MM.1S (cell line): ENCODE data around the gene CDKN2A.

Experiments used
- DNase-seq: peaks from one replicate; pipeline ENCODE4 v3.0.0-alpha.2; 2015
- H2AFZ ChIP-seq: fragments of 300-600 bp; sonication (generic); 2 replicates; pipeline ENCODE4 v1.6.0; 2016; ENCODE audit warnings: antibody characterized with exemption, low read length
- H3F3A ChIP-seq: fragments of 300-600 bp; sonication (generic); 2 replicates; pipeline ENCODE4 v1.6.1; 2016; ENCODE audit warnings: mild to moderate bottlenecking, antibody characterized with exemption, low read length, moderate library complexity, mixed read lengths; ENCODE audit not compliant: insufficient read depth
- H3K27ac ChIP-seq: fragments of 300-600 bp; sonication (generic); 2 replicates; pipeline ENCODE4 v1.5.1; 2016; ENCODE audit warnings: mild to moderate bottlenecking, low read length
- H3K27me3 ChIP-seq: fragments of 300-600 bp; sonication (generic); replicated peaks from 2 replicates; pipeline ENCODE4 v1.6.0; 2016; ENCODE audit warnings: low read length; ENCODE audit not compliant: insufficient read depth
- H3K36me3 ChIP-seq: fragments of 300-600 bp; sonication (generic); replicated peaks from 2 replicates; pipeline ENCODE4 v1.6.1; 2016; ENCODE audit warnings: mild to moderate bottlenecking, low read length, mixed read lengths; ENCODE audit not compliant: insufficient read depth
- H3K4me1 ChIP-seq: fragments of 300-600 bp; sonication (generic); 2 replicates; pipeline ENCODE4 v1.6.1; 2016; ENCODE audit warnings: low read length, mixed read lengths
- H3K4me2 ChIP-seq: fragments of 300-600 bp; sonication (generic); 2 replicates; pipeline ENCODE4 v1.6.0; 2016; ENCODE audit warnings: low read depth, low read length
- H3K4me3 ChIP-seq: fragments of 300-600 bp; sonication (generic); 2 replicates; pipeline ENCODE4 v1.5.1; 2016; ENCODE audit warnings: low read length, mixed read lengths
- H3K79me2 ChIP-seq: fragments of 300-600 bp; sonication (generic); 2 replicates; pipeline ENCODE4 v1.6.1; 2016; ENCODE audit warnings: mixed run types, low read length, mixed read lengths
- H3K9ac ChIP-seq: fragments of 300-600 bp; sonication (generic); 2 replicates; pipeline ENCODE4 v1.6.1; 2016; ENCODE audit warnings: low read length, mixed read lengths
- H3K9me2 ChIP-seq: fragments of 300-600 bp; sonication (generic); replicated peaks from 2 replicates; pipeline ENCODE4 v1.6.1; 2016; ENCODE audit warnings: mild to moderate bottlenecking, low read length, mixed read lengths; ENCODE audit not compliant: insufficient read depth
- H3K9me3 ChIP-seq: fragments of 300-600 bp; sonication (generic); replicated peaks from 2 replicates; pipeline ENCODE4 v1.6.1; 2016; ENCODE audit warnings: mild to moderate bottlenecking, low read length, mixed read lengths; ENCODE audit not compliant: insufficient read depth
- H4K20me1 ChIP-seq: fragments of 300-600 bp; sonication (generic); 2 replicates; pipeline ENCODE4 v1.6.1; 2016; ENCODE audit warnings: mild to moderate bottlenecking, low read length, moderate library complexity, mixed read lengths; ENCODE audit not compliant: insufficient read depth
- EZH2 ChIP-seq: fragments of 300-600 bp; sonication (generic); optimal IDR thresholded peaks from 2 replicates; pipeline ENCODE3; 2017; ENCODE audit warnings: low read depth, mild to moderate bottlenecking, antibody characterized with exemption, low read length, mixed read lengths
- EZH2phosphoT487 ChIP-seq: fragments of 300-600 bp; sonication (generic); IDR thresholded peaks from 2 replicates; pipeline ENCODE4 v1.6.1; 2018; ENCODE audit warnings: antibody characterized with exemption, low read length
- TF ChIP-seq, protein P1 (sequence below): fragments of 300-600 bp; sonication (generic); IDR thresholded peaks from 2 replicates; pipeline ENCODE4 v1.5.1; 2016; ENCODE audit warnings: antibody characterized with exemption, low read length, mixed read lengths

CDKN2A gene

DNA sequence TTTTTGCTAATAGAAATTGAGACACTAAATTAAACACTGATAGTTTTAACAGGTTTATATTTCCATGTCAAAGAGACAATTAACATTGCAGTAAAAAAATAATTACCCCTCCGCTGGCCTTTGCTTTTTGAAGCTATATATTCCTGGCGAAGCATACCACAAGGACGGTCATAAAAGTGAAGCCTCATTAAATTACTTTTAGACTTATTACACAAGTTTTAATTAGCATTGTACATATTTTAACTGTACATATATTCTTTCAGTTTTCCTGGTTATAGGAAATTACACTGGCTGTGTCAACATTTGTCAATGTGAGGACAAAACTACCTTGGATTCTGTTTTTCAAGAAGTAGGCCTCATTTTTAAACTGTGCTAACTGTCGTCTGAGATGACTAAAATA lies 1.2 kb downstream of the CDKN2A start:
- Histone ChIP-seq H3F3A (no peaks in the 10 kb centered on the region), H3K9ac (no peak overlapping the region), H3K79me2 (no peaks in the 10 kb centered on the region), H3K9me3 (no peaks in the 10 kb centered on the region), H4K20me1 (no peaks in the 10 kb centered on the region), H3K36me3 (no peaks in the 10 kb centered on the region), H3K9me2 (no peaks in the 10 kb centered on the region), H3K4me2 (no peak overlapping the region), H3K4me1 (no peaks in the 10 kb centered on the region), H3K27ac (no peak overlapping the region), H2AFZ (no peak overlapping the region), H3K4me3 (no peak overlapping the region), H3K27me3 (no peaks in the 10 kb centered on the region)
- no peak for TF ChIP-seq EZH2
- TF ChIP-seq, protein P1, sequence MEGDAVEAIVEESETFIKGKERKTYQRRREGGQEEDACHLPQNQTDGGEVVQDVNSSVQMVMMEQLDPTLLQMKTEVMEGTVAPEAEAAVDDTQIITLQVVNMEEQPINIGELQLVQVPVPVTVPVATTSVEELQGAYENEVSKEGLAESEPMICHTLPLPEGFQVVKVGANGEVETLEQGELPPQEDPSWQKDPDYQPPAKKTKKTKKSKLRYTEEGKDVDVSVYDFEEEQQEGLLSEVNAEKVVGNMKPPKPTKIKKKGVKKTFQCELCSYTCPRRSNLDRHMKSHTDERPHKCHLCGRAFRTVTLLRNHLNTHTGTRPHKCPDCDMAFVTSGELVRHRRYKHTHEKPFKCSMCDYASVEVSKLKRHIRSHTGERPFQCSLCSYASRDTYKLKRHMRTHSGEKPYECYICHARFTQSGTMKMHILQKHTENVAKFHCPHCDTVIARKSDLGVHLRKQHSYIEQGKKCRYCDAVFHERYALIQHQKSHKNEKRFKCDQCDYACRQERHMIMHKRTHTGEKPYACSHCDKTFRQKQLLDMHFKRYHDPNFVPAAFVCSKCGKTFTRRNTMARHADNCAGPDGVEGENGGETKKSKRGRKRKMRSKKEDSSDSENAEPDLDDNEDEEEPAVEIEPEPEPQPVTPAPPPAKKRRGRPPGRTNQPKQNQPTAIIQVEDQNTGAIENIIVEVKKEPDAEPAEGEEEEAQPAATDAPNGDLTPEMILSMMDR, result no peak
- no peak for TF ChIP-seq EZH2phosphoT487
- no peak for DNase-seq

GRCh38 chr9:21991072-21991959 lies 2.9 kb downstream of the CDKN2A start:
- no peaks in the 10 kb centered on the region for H4K20me1 ChIP-seq
- no peaks in the 10 kb centered on the region for H3K36me3 ChIP-seq
- no peaks in the 10 kb centered on the region for H3K4me1 ChIP-seq
- no peaks in the 10 kb centered on the region for H3K9me3 ChIP-seq
- H3F3A ChIP-seq, result no peaks in the 10 kb centered on the region
- no peak overlapping the region for H3K4me3 ChIP-seq
- H2AFZ ChIP-seq, result no peak overlapping the region
- H3K9me2 ChIP-seq, result no peaks in the 10 kb centered on the region
- no peak overlapping the region for H3K4me2 ChIP-seq
- no peak for DNase-seq
- TF ChIP-seq EZH2phosphoT487 (no peak), EZH2 (no peak)
- TF ChIP-seq, protein P1, result no peak
- H3K27ac ChIP-seq, result no peak overlapping the region
- H3K27me3 ChIP-seq, result no peaks in the 10 kb centered on the region
- H3K9ac ChIP-seq, result no peak overlapping the region
- no peaks in the 10 kb centered on the region for H3K79me2 ChIP-seq

- no peaks in the 10 kb centered on the region for H3K36me3 ChIP-seq
- H3F3A ChIP-seq, result no peaks in the 10 kb centered on the region
- no peak overlapping the region for H3K27ac ChIP-seq
- H3K9ac ChIP-seq, result no peak overlapping the region
- no peaks in the 10 kb centered on the region for H3K9me3 ChIP-seq
- no peaks in the 10 kb centered on the region for H3K27me3 ChIP-seq
- DNase-seq, result no peak
- H4K20me1 ChIP-seq, result no peaks in the 10 kb centered on the region
- no peak overlapping the region for H3K4me3 ChIP-seq
- no peak overlapping the region for H3K4me2 ChIP-seq
- no peaks in the 10 kb centered on the region for H3K4me1 ChIP-seq
- H3K79me2 ChIP-seq, result no peaks in the 10 kb centered on the region
- TF ChIP-seq, protein P1, result no peak
- no peak for TF ChIP-seq EZH2
- TF ChIP-seq EZH2phosphoT487, result no peak
- H2AFZ ChIP-seq, result no peak overlapping the region
- no peaks in the 10 kb centered on the region for H3K9me2 ChIP-seq
These were observed 4.6 kb downstream of the CDKN2A start for GRCh38 chr9:21989440-21990189.
